ENCODE results near the gene PTPN13. TPM values are rescaled to one million over a fixed set of nuclear protein-coding genes. Genes with fewer than 3 reads are reported as not detected.
A peak's percentile ranks its signal among the peaks of the same experiment; 100 is the strongest.
"Not testable (repeated sequence)": the region's sequence is repeated elsewhere in the genome, so short reads cannot be mapped to it uniquely, and the experiment has no call there.

The PTPN13 gene
- total and polyA plus RNA-seq, 2 donors from 2014 or later: 10.2 to 62.3 TPM

- Histone ChIP-seq H3K27ac (ENCODE audit: low read depth in 2 of 2, low read length in 2 of 2) (no peak overlapping the region), H3K27me3 (ENCODE audit: control insufficient read depth, insufficient read depth, low read length) (no peaks in the 10 kb centered on the region), H3K36me3 (ENCODE audit: control insufficient read depth in 2 of 3, insufficient read depth in 3 of 3, low read length in 3 of 3) (no peaks in the 10 kb centered on the region), H3K9ac (ENCODE audit: low read length in 3 of 3) (no peak overlapping the region), H3K4me3 (ENCODE audit: low read length in 3 of 3) (no peak overlapping the region), H3K4me1 (ENCODE audit: control insufficient read depth in 2 of 3, insufficient read depth in 2 of 3, low read depth in 1 of 3, low read length in 3 of 3) (no peaks in the 10 kb centered on the region), H3K9me3 (ENCODE audit: control insufficient read depth in 2 of 3, insufficient read depth in 1 of 3, low read length in 3 of 3) (no peaks in the 10 kb centered on the region)
- no peak for TF ChIP-seq CTCF (IDR thresholded peaks at IDR 0.05; ENCODE audit: borderline replicate concordance, extremely low read depth, insufficient read depth)
- peak in 1 of 5 donors; percentile 8 for DNase-seq
- intact Hi-C loops (cut with DNase I): no loop called here
- FAIRE-seq: no peak
Observed at GRCh38 chr4:86706923-86707597, 112.9 kb downstream of the PTPN13 start.

- Histone ChIP-seq H3K36me3 (ENCODE audit: control insufficient read depth in 2 of 3, insufficient read depth in 3 of 3, low read length in 3 of 3) (peaks cover 0 to 4% (median 2%) of the 10 kb centered on the region in 3 donors), H3K27me3 (ENCODE audit: control insufficient read depth, insufficient read depth, low read length) (no peaks in the 10 kb centered on the region), H3K4me1 (ENCODE audit: control insufficient read depth in 2 of 3, insufficient read depth in 2 of 3, low read depth in 1 of 3, low read length in 3 of 3) (peaks cover 0 to 13% (median 3%) of the 10 kb centered on the region in 3 donors), H3K9ac (ENCODE audit: low read length in 3 of 3) (no peak overlapping the region), H3K4me3 (ENCODE audit: low read length in 3 of 3) (peak overlapping the region in 1 of 3 donors; percentile 10), H3K27ac (ENCODE audit: low read depth in 2 of 2, low read length in 2 of 2) (peak overlapping the region; percentile 56 to 63), H3K9me3 (ENCODE audit: control insufficient read depth in 2 of 3, insufficient read depth in 1 of 3, low read length in 3 of 3) (no peaks in the 10 kb centered on the region)
- no peak for TF ChIP-seq CTCF (IDR thresholded peaks at IDR 0.05; ENCODE audit: borderline replicate concordance, extremely low read depth, insufficient read depth)
- DNase-seq (peak in 2 of 5 donors; percentile 68 to 83), FAIRE-seq (peak; percentile 98)
- intact Hi-C loops (cut with DNase I): no loop called here
Observed at GRCh38 chr4:86717651-86718050, 123.5 kb downstream of the PTPN13 start.

- DNase-seq (peak in 2 of 5 donors; percentile 49 to 50), FAIRE-seq (peak; percentile 8)
- no peaks in the 10 kb centered on the region for H3K9me3 ChIP-seq (ENCODE audit: control insufficient read depth in 2 of 3, insufficient read depth in 1 of 3, low read length in 3 of 3)
- peaks cover 0 to 4% (median 2%) of the 10 kb centered on the region in 3 donors for H3K36me3 ChIP-seq (ENCODE audit: control insufficient read depth in 2 of 3, insufficient read depth in 3 of 3, low read length in 3 of 3)
- peaks cover 0 to 12% (median 3%) of the 10 kb centered on the region in 3 donors for H3K4me1 ChIP-seq (ENCODE audit: control insufficient read depth in 2 of 3, insufficient read depth in 2 of 3, low read depth in 1 of 3, low read length in 3 of 3)
- no peaks in the 10 kb centered on the region for H3K27me3 ChIP-seq (ENCODE audit: control insufficient read depth, insufficient read depth, low read length)
- H3K4me3 ChIP-seq (ENCODE audit: low read length in 3 of 3): no peak overlapping the region
- H3K9ac ChIP-seq (ENCODE audit: low read length in 3 of 3): no peak overlapping the region
- H3K27ac ChIP-seq (ENCODE audit: low read depth in 2 of 2, low read length in 2 of 2): peak overlapping the region; percentile 56 to 64
- TF ChIP-seq CTCF (IDR thresholded peaks at IDR 0.05; ENCODE audit: borderline replicate concordance, extremely low read depth, insufficient read depth): no peak
- intact Hi-C loops (cut with DNase I): no loop called here
Observed at GRCh38 chr4:86718152-86718551, 124.0 kb downstream of the PTPN13 start.

- DNase-seq; H3K27me3 ChIP-seq (ENCODE audit: control insufficient read depth, insufficient read depth, low read length); H3K4me3 ChIP-seq (ENCODE audit: low read length in 3 of 3); intact Hi-C loops (cut with DNase I); H3K4me1 ChIP-seq (ENCODE audit: control insufficient read depth in 2 of 3, insufficient read depth in 2 of 3, low read depth in 1 of 3, low read length in 3 of 3); FAIRE-seq; H3K9me3 ChIP-seq (ENCODE audit: control insufficient read depth in 2 of 3, insufficient read depth in 1 of 3, low read length in 3 of 3); H3K27ac ChIP-seq (ENCODE audit: low read depth in 2 of 2, low read length in 2 of 2); H3K36me3 ChIP-seq (ENCODE audit: control insufficient read depth in 2 of 3, insufficient read depth in 3 of 3, low read length in 3 of 3); H3K9ac ChIP-seq (ENCODE audit: low read length in 3 of 3): not testable (repeated sequence)
Observed at GRCh38 chr4:86719149-86719548, 125.0 kb downstream of the PTPN13 start.

Data from kidney (tissue), 14 donors.